B cell (primary cell): ENCODE data around the gene PTPN13. TPM values are rescaled to one million over a fixed set of nuclear protein-coding genes. Genes with fewer than 3 reads are reported as not detected.

Experiments used
- ATAC-seq: fragments of 200-7000 bp; cut with Tn5 transposase; one replicate; pipeline ENCODE4 v1.10.0; 2021; ENCODE audit warnings: low read depth, mild to moderate bottlenecking, moderate number of reproducible peaks, moderate library complexity
- CTCF ChIA-PET: fragments of 350-600 bp; sonication (Branson Sonifier 250); formaldehyde crosslinking; loops from one replicate; lab custom pipeline; 2021; ENCODE audit warnings: antibody characterized with exemption, inconsistent platforms; lab: Charles Lee
- POLR2A ChIA-PET: fragments of 350-600 bp; sonication (Branson Sonifier 250); formaldehyde crosslinking; loops from one replicate; lab custom pipeline; 2021; ENCODE audit warnings: antibody characterized with exemption; lab: Charles Lee
- DNase-seq: peaks from one replicate; pipeline ENCODE4 v3.0.0; 2013
- H2AFZ ChIP-seq: 2 replicates; pipeline ENCODE4 v1.6.1; 2012; ENCODE audit warnings: mild to moderate bottlenecking, low read depth, low read length; ENCODE audit not compliant: insufficient read depth, poor library complexity, severe bottlenecking
- H3K27ac ChIP-seq, 2 donors: 1 replicate in 1 of 2; 2 replicates in 1 of 2; pipeline ENCODE4 v1.5.1; 2012 to 2013; ENCODE audit warnings: low read length in 2 of 2, mild to moderate bottlenecking in 2 of 2, moderate library complexity in 1 of 2
- H3K27me3 ChIP-seq, 4 experiments: fragments of 200-600 bp in 1 of 4; sonication (generic) in 1 of 4; replicated peaks in 1 of 4; 1 replicate in 2 of 4; 2 replicates in 2 of 4; pipeline versions ENCODE4 v1.6.1 to v1.7.0; 2013 to 2016; ENCODE audit warnings: low read length in 3 of 4, mild to moderate bottlenecking in 2 of 4, mixed read lengths in 1 of 4, moderate library complexity in 1 of 4; ENCODE audit not compliant: insufficient read depth in 4 of 4, control insufficient read depth in 3 of 4; ENCODE audit errors: control extremely low read depth in 1 of 4
- H3K36me3 ChIP-seq, 2 experiments: replicated peaks in 1 of 2; 1 replicate in 1 of 2; 2 replicates in 1 of 2; pipeline versions ENCODE4 v1.6.1 to v1.7.1; 2013; ENCODE audit warnings: low read length in 1 of 2; ENCODE audit not compliant: insufficient read depth in 2 of 2, control insufficient read depth in 1 of 2; ENCODE audit errors: control extremely low read depth in 1 of 2, extremely low read depth in 1 of 2
- H3K4me1 ChIP-seq, 2 donors: fragments of 200-600 bp in 1 of 2; sonication (generic) in 1 of 2; 1 replicate in 1 of 2; 2 replicates in 1 of 2; pipeline versions ENCODE4 v1.5.1 to v1.6.1; 2013 to 2017; ENCODE audit warnings: low read length in 2 of 2; ENCODE audit not compliant: control insufficient read depth in 2 of 2, insufficient read depth in 2 of 2
- H3K4me2 ChIP-seq: replicated peaks from 2 replicates; pipeline ENCODE3; 2012; ENCODE audit warnings: mild to moderate bottlenecking, low read depth, low read length; ENCODE audit not compliant: poor library complexity, severe bottlenecking
- H3K4me3 ChIP-seq, 5 experiments: fragments of 200-600 bp in 1 of 5; sonication (generic) in 1 of 5; 1 replicate in 3 of 5; 2 replicates in 2 of 5; pipeline versions ENCODE4 v1.5.1 to v1.7.0; 2011 to 2016; ENCODE audit warnings: low read length in 4 of 5, mild to moderate bottlenecking in 4 of 5, low read depth in 2 of 5, control low read depth in 1 of 5, moderate library complexity in 1 of 5; ENCODE audit not compliant: insufficient read depth in 1 of 5; ENCODE audit errors: control extremely low read depth in 1 of 5, extremely low read depth in 1 of 5
- H3K79me2 ChIP-seq: fragments of 200-600 bp; sonication (generic); one replicate; pipeline ENCODE4 v1.6.0; 2016; ENCODE audit warnings: low read length; ENCODE audit not compliant: control insufficient read depth, insufficient read depth
- H3K9ac ChIP-seq: fragments of 200-600 bp; sonication (generic); 2 replicates; pipeline ENCODE4 v1.6.1; 2017; ENCODE audit warnings: mild to moderate bottlenecking, low read length, moderate library complexity
- H3K9me3 ChIP-seq, 3 donors: one replicate each; pipeline versions ENCODE4 v1.6.1 to v1.7.1; 2013; ENCODE audit warnings: low read length in 2 of 3; ENCODE audit not compliant: control insufficient read depth in 2 of 3, insufficient read depth in 1 of 3; ENCODE audit errors: control extremely low read depth in 1 of 3
- H4K20me1 ChIP-seq: 2 replicates; pipeline ENCODE4 v1.6.0; 2012; ENCODE audit warnings: mild to moderate bottlenecking, low read length; ENCODE audit not compliant: insufficient read depth, control insufficient read depth, poor library complexity, severe bottlenecking
- H3K27ac Mint-ChIP-seq: one replicate; pipeline ENCODE4 v1.8.0; 2021; ENCODE audit warnings: mixed read lengths
- H3K27me3 Mint-ChIP-seq: one replicate; pipeline ENCODE4 v1.8.0; 2021; ENCODE audit warnings: mixed read lengths
- H3K4me1 Mint-ChIP-seq: one replicate; pipeline ENCODE4 v1.8.0; 2021; ENCODE audit warnings: mixed read lengths
- H3K4me3 Mint-ChIP-seq: one replicate; pipeline ENCODE4 v1.8.0; 2021; ENCODE audit warnings: mixed read lengths
- H3K9me3 Mint-ChIP-seq: one replicate; pipeline ENCODE4 v1.8.0; 2022; ENCODE audit warnings: mixed read lengths; ENCODE audit not compliant: insufficient read depth
- CTCF ChIP-seq: fragments of 200-600 bp; IDR thresholded peaks from one replicate; pipeline ENCODE4 v1.8.0; 2022; ENCODE audit warnings: antibody characterized with exemption, mild to moderate bottlenecking
- EZH2 ChIP-seq: IDR thresholded peaks from 2 replicates; pipeline ENCODE4 v1.6.1; 2012; ENCODE audit warnings: borderline replicate concordance, low read depth, mild to moderate bottlenecking, moderate library complexity, low read length; ENCODE audit not compliant: insufficient read depth, poor library complexity, severe bottlenecking
- WGBS: methylation state at CpG from one replicate; pipeline ENCODE4 v1.1.5; 2013; ENCODE audit warnings: missing lambda C conversion rate; ENCODE audit not compliant: insufficient coverage; 5-methylcytosine and 5-hydroxymethylcytosine counted together
- intact Hi-C: fragments of 100-400 bp; cut with micrococcal nuclease; formaldehyde crosslinking; loops from one replicate; pipeline ENCODE4 v1.10.0; 2022
- polyA plus RNA-seq: library from polyadenylated mRNA; depleted of rRNA; stranded (reverse); fragments of >200 nt; gene quantifications from 2 replicates; pipeline ENCODE4 v1.2.3, GENCODE V29; 2012
- total RNA-seq, 2 donors: library from RNA; stranded (reverse); fragments of 120-200 nt in 1 of 2; gene quantifications; 1 replicate in 1 of 2; 2 replicates in 1 of 2; pipeline versions ENCODE4 v1.2.3 to v1.2.4, GENCODE V29; 2013 to 2022

PTPN13 gene
- total and polyA plus RNA-seq, 2 donors (not counting 1 experiment from before 2014, with no cell fraction given), result 0.91 TPM; not detected in 1

- DNase-seq (no peak), ATAC-seq (no peak)
- H2AFZ ChIP-seq, result no peak overlapping the region
- TF ChIP-seq CTCF (no peak), EZH2 (no peak)
- H3K4me2 ChIP-seq, result no peak overlapping the region
- Mint-ChIP-seq H3K27me3 (no peaks in the 10 kb centered on the region), H3K27ac (no peak overlapping the region), H3K9me3 (no peaks in the 10 kb centered on the region), H3K4me3 (no peak overlapping the region), H3K4me1 (no peaks in the 10 kb centered on the region)
- no peaks in the 10 kb centered on the region for H3K79me2 ChIP-seq
- no peaks in the 10 kb centered on the region for H3K36me3 ChIP-seq
- H3K27me3 ChIP-seq, result no peaks in the 10 kb centered on the region
- WGBS, result no CpG with 5 or more reads among the region's 3 CpGs
- POLR2A ChIA-PET, result no interaction called here
- CTCF ChIA-PET, result no interaction called here
- no peaks in the 10 kb centered on the region for H3K4me1 ChIP-seq
- H4K20me1 ChIP-seq, result no peaks in the 10 kb centered on the region
- no peak overlapping the region for H3K9ac ChIP-seq
- intact Hi-C loops, result no loop called here
- H3K9me3 ChIP-seq, result no peaks in the 10 kb centered on the region
- H3K4me3 ChIP-seq, result no peak overlapping the region
- no peak overlapping the region for H3K27ac ChIP-seq
These were observed 92.6 kb downstream of the PTPN13 start for GRCh38 chr4:86686741-86687140.

GRCh38 chr4:86688026-86688425 lies 93.9 kb downstream of the PTPN13 start:
- Mint-ChIP-seq H3K4me3 (no peak overlapping the region), H3K27ac (no peak overlapping the region), H3K4me1 (no peaks in the 10 kb centered on the region), H3K9me3 (no peaks in the 10 kb centered on the region), H3K27me3 (no peaks in the 10 kb centered on the region)
- no peaks in the 10 kb centered on the region for H3K4me1 ChIP-seq
- POLR2A ChIA-PET, result no interaction called here
- WGBS, result 80% methylated on average over 1 of the region's 2 CpGs
- no peaks in the 10 kb centered on the region for H3K27me3 ChIP-seq
- no peak overlapping the region for H3K4me3 ChIP-seq
- intact Hi-C loops, result no loop called here
- H3K79me2 ChIP-seq, result no peaks in the 10 kb centered on the region
- H4K20me1 ChIP-seq, result no peaks in the 10 kb centered on the region
- ATAC-seq (no peak), DNase-seq (no peak)
- no peak overlapping the region for H2AFZ ChIP-seq
- no peak overlapping the region for H3K4me2 ChIP-seq
- TF ChIP-seq CTCF, result no peak
- no peak for TF ChIP-seq EZH2
- no peaks in the 10 kb centered on the region for H3K36me3 ChIP-seq
- H3K9me3 ChIP-seq, result no peaks in the 10 kb centered on the region
- H3K9ac ChIP-seq, result no peak overlapping the region
- CTCF ChIA-PET, result no interaction called here
- no peak overlapping the region for H3K27ac ChIP-seq
